Activated naive CD8-positive, alpha-beta T cell treated with anti-CD3 and anti-CD28 coated beads, Interleukin-2, amount 50 U/mL, for 16 hours (primary cell): Measurements from ENCODE around the gene PTPRN2.

Experiments
- DNase-seq: peaks from one replicate; pipeline ENCODE4 v3.0.0-alpha.2; 2020; ENCODE audit warnings: low read depth, low spot score

PTPRN2 gene

GRCh38 chr7:158015403-158016179 is 572.0 kb downstream of the PTPRN2 start:
- no peak for DNase-seq

GRCh38 chr7:158014976-158015375 is 572.6 kb downstream of the PTPRN2 start:
- no peak for DNase-seq

- DNase-seq: no peak
These were observed 574.4 kb downstream of the PTPRN2 start for GRCh38 chr7:158013085-158013668.

GRCh38 chr7:158011941-158012340 is 575.7 kb downstream of the PTPRN2 start:
- no peak for DNase-seq

- no peak for DNase-seq
These were observed 576.5 kb downstream of the PTPRN2 start for GRCh38 chr7:158010961-158011693.

GRCh38 chr7:158009886-158010285 is 577.7 kb downstream of the PTPRN2 start:
- no peak for DNase-seq

- DNase-seq: no peak
These were observed 579.4 kb downstream of the PTPRN2 start for GRCh38 chr7:158008267-158008666.

- no peak for DNase-seq
These were observed 579.8 kb downstream of the PTPRN2 start for GRCh38 chr7:158007697-158008257.

- DNase-seq: no peak
These were observed 580.6 kb downstream of the PTPRN2 start for GRCh38 chr7:158006841-158007696.

- DNase-seq: no peak
These were observed 582.1 kb downstream of the PTPRN2 start for GRCh38 chr7:158005531-158005930.

- no peak for DNase-seq
These were observed 583.5 kb downstream of the PTPRN2 start for GRCh38 chr7:158004123-158004490.

GRCh38 chr7:158003441-158004122 is 584.0 kb downstream of the PTPRN2 start:
- no peak for DNase-seq

- no peak for DNase-seq
These were observed 585.0 kb downstream of the PTPRN2 start for GRCh38 chr7:158002486-158003080.

- no peak for DNase-seq
These were observed 585.9 kb downstream of the PTPRN2 start for GRCh38 chr7:158001621-158002320.

GRCh38 chr7:158001003-158001402 is 586.6 kb downstream of the PTPRN2 start:
- no peak for DNase-seq

- no peak for DNase-seq
These were observed 587.5 kb downstream of the PTPRN2 start for GRCh38 chr7:158000160-158000559.

GRCh38 chr7:157998884-157999552 is 588.6 kb downstream of the PTPRN2 start:
- no peak for DNase-seq

GRCh38 chr7:157997471-157997870 is 590.2 kb downstream of the PTPRN2 start:
- no peak for DNase-seq

GRCh38 chr7:157997080-157997440 is 590.6 kb downstream of the PTPRN2 start:
- no peak for DNase-seq
